GM12878 (cell line): ENCODE data around the gene ROM1. TPM values are rescaled to one million over a fixed set of nuclear protein-coding genes. Genes with fewer than 3 reads are reported as not detected.

ENCODE experiments used
- ATAC-seq: fragments of 200-7000 bp; cut with Tn5 transposase; 3 replicates; pipeline ENCODE4 v1.9.1; 2020; ENCODE audit warnings: mild to moderate bottlenecking, moderate library complexity
- BruUV-seq: library from RNA; stranded (reverse); fragments of 400-500 nt; replicated peaks from 2 replicates; lab custom pipeline; 2021; lab: Mats Ljungman, UMichigan
- CTCF ChIA-PET: fragments of 300-600 bp; sonication (Branson Sonifier 250); formaldehyde crosslinking; extraction: SDS; loops from one replicate; lab custom pipeline; 2021; ENCODE audit warnings: inconsistent platforms; lab: Yijun Ruan, JAX
- POLR2A ChIA-PET: fragments of 350-600 bp; formaldehyde crosslinking; extraction: SDS; loops from one replicate; lab custom pipeline; 2021; ENCODE audit warnings: inconsistent platforms; lab: Charles Lee
- RAD21 ChIA-PET: fragments of 300-600 bp; sonication (Branson Sonifier 250); formaldehyde crosslinking; loops from one replicate; lab custom pipeline; 2023; ENCODE audit warnings: antibody characterized with exemption; ENCODE audit not compliant: unreplicated experiment; lab: Charles Lee
- SMC1A ChIA-PET: fragments of 300-600 bp; sonication (Branson Sonifier 250); formaldehyde crosslinking; loops from one replicate; lab custom pipeline; 2023; ENCODE audit not compliant: unreplicated experiment, uncharacterized antibody; lab: Charles Lee
- DNase-seq: peaks from one replicate; pipeline ENCODE4 v3.0.0-alpha.2; 2011; ENCODE audit warnings: low read depth, low spot score
- FAIRE-seq: peaks from 3 replicates; lab custom pipeline; 2011; peaks lifted over from hg19 to GRCh38; lab: Jason Lieb, UNC
- H2AFZ ChIP-seq: 2 replicates; pipeline ENCODE4 v1.6.0; 2011; ENCODE audit warnings: low read depth, low read length, control low read depth; ENCODE audit not compliant: control insufficient read depth
- H3K27ac ChIP-seq: 2 replicates; pipeline ENCODE4 v1.5.1; 2011; ENCODE audit warnings: control low read depth; ENCODE audit not compliant: control insufficient read depth, insufficient read depth
- H3K27me3 ChIP-seq, 2 experiments: replicated peaks in 1 of 2; 2 replicates each; pipeline versions ENCODE4 v1.6.0 to v1.6.1; 2011; ENCODE audit warnings: low read length in 1 of 2; ENCODE audit not compliant: control insufficient read depth in 2 of 2, insufficient read depth in 2 of 2
- H3K36me3 ChIP-seq, 2 experiments: 2 replicates each; pipeline ENCODE4 v1.5.1; 2011; ENCODE audit warnings: low read length in 1 of 2; ENCODE audit not compliant: control insufficient read depth in 2 of 2, insufficient read depth in 2 of 2
- H3K4me1 ChIP-seq: 2 replicates; pipeline ENCODE4 v1.6.1; 2011; ENCODE audit warnings: mild to moderate bottlenecking, low read length, moderate library complexity, mixed read lengths; ENCODE audit not compliant: control insufficient read depth, insufficient read depth
- H3K4me2 ChIP-seq: 2 replicates; pipeline ENCODE4 v1.6.0; 2011; ENCODE audit warnings: control low read depth; ENCODE audit not compliant: control insufficient read depth, insufficient read depth
- H3K4me3 ChIP-seq: fragments of 200-600 bp; sonication (generic); 2 replicates; pipeline ENCODE4 v1.5.1; 2016
- H3K79me2 ChIP-seq: 2 replicates; pipeline ENCODE4 v1.6.0; 2011; ENCODE audit warnings: low read length; ENCODE audit not compliant: control insufficient read depth, insufficient read depth
- H3K9ac ChIP-seq: 2 replicates; pipeline ENCODE4 v1.8.0; 2011; ENCODE audit warnings: low read length, control low read depth, mixed read lengths; ENCODE audit not compliant: control insufficient read depth, insufficient read depth
- H3K9me3 ChIP-seq: replicated peaks from 3 replicates; pipeline ENCODE4 v1.5.1; 2011; ENCODE audit warnings: mild to moderate bottlenecking, low read length; ENCODE audit not compliant: control insufficient read depth, insufficient read depth
- H4K20me1 ChIP-seq: 2 replicates; pipeline ENCODE4 v1.6.0; 2011; ENCODE audit not compliant: control insufficient read depth, insufficient read depth
- EP300 ChIP-seq, 2 experiments: fragments of 150-350 bp in 1 of 2; IDR thresholded peaks; 2 replicates each; pipeline ENCODE4 v1.6.1; 2011 to 2012; ENCODE audit warnings: low read depth in 2 of 2, low read length in 2 of 2, borderline replicate concordance in 1 of 2, improper control_type of control experiment in 1 of 2, inconsistent platforms in 1 of 2; ENCODE audit not compliant: control insufficient read depth in 1 of 2
- KAT2A ChIP-seq: conservative IDR thresholded peaks from 2 replicates; pipeline ENCODE4 v1.6.1; 2011; ENCODE audit warnings: low read depth, low read length; ENCODE audit not compliant: control insufficient read depth
- RB1 ChIP-seq: fragments of 450-650 bp; formaldehyde crosslinking; IDR thresholded peaks from 2 replicates; pipeline ENCODE4 v1.6.1; 2017; ENCODE audit warnings: mild to moderate bottlenecking, borderline replicate concordance
- SMARCA5 ChIP-seq: fragments of 450-650 bp; IDR thresholded peaks from 2 replicates; pipeline ENCODE4 v1.6.1; 2017; ENCODE audit warnings: mild to moderate bottlenecking
- TCF7 ChIP-seq: IDR thresholded peaks from 2 replicates; pipeline ENCODE4 v1.6.1; 2014; ENCODE audit warnings: antibody characterized with exemption, borderline replicate concordance
- WGBS: methylation state at CpG from one replicate; pipeline ENCODE4 v1.1.6; 2016; ENCODE audit warnings: low lambda C conversion rate; ENCODE audit not compliant: insufficient replicate concordance, insufficient coverage; ENCODE audit errors: missing lambda C conversion rate; 5-methylcytosine and 5-hydroxymethylcytosine counted together
- in situ Hi-C: fragments of 300-500 bp; cut with MboI; formaldehyde crosslinking; loops from 9 replicates; pipeline ENCODE4 v1.14.3; 2018; ENCODE audit warnings: mixed read lengths
- intact Hi-C: fragments of 100-400 bp; cut with micrococcal nuclease; formaldehyde crosslinking; loops from one replicate; pipeline ENCODE4 v1.14.2; 2022; ENCODE audit not compliant: unreplicated experiment
- polyA plus RNA-seq, 11 experiments: library from polyadenylated mRNA; depleted of rRNA in 4 of 11; unstranded in 6 of 11; stranded (reverse) in 5 of 11; fragments of >200 nt; fragmentation: Nextera tagmentation in 4 of 11; fragmentation: Illumina TruSeq in 1 of 11; extraction: Ambion mirVana in 4 of 11; extraction: Trizol in 1 of 11; gene quantifications; 1 replicate in 1 of 11; 2 replicates in 10 of 11; pipeline versions ENCODE4 v1.2.1 to v1.2.3, GENCODE V29; 2011 to 2016; ENCODE audit warnings: inconsistent platforms in 2 of 11, missing spikeins in 2 of 11, low read depth in 1 of 11
- total RNA-seq, 4 experiments: library from RNA; depleted of rRNA in 3 of 4; stranded (reverse); fragments of >200 nt in 3 of 4; fragmentation: Illumina TruSeq in 1 of 4; extraction: Trizol in 1 of 4; gene quantifications; 2 replicates each; pipeline versions ENCODE4 v1.2.1 to v1.2.3, GENCODE V29; 2013 to 2021

Gene ROM1
- total and polyA plus RNA-seq, 10 of the 15 experiments (the other 5 are each of a cell fraction or from before 2014, with no cell fraction given): 0.42 to 3.0 (median 1.1) TPM

DNA sequence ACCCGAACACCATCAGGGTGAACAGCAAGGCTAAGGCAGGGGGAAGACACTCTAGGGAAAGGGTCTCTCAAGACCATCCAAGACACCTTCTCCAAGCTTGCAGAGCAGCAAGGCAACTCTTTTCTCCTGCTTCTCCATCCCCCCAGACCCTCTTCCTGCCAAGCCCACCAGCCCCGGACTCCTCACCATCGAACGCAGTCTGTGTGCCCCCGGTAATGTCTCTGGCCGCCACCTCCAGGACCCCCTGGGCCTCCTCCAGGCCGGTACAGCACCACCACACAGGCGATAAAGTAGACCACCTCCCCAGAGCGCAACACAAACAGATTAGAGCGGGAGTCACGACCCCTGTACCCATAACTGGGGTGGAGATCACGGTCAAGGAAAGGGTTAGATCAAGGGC is 4.3 kb upstream of the ROM1 start:
- Histone ChIP-seq H3K27ac (no peak overlapping the region), H3K36me3 (peaks cover 3 to 9% of the 10 kb centered on the region in 2 experiments; a peak in 3 of 4 replicates), H4K20me1 (no peaks in the 10 kb centered on the region; the same call in 1 of the 2 replicates), H3K4me2 (no peak overlapping the region), H3K9me3 (no peaks in the 10 kb centered on the region), H3K79me2 (peaks cover 16% of the 10 kb centered on the region), H3K27me3 (no peaks in the 10 kb centered on the region), H3K9ac (no peak overlapping the region), H3K4me3 (no peak overlapping the region), H2AFZ (no peak overlapping the region), H3K4me1 (peaks cover 14% of the 10 kb centered on the region)
- TF ChIP-seq EP300 (IDR thresholded peaks at IDR 0.05; ENCODE audit: borderline replicate concordance in 1 of 2, control insufficient read depth in 1 of 2, low read depth in 2 of 2, low read length in 2 of 2) (no peak), TCF7 (no peak), RB1 (no peak)
- ChIA-PET SMC1A (interaction anchor here (2.1 kb wide), 1 partner anchor 12 kb away, joined by 7 read pairs; no protein-coding TSS in a partner anchor), CTCF (interaction anchor here (4.9 kb wide), 1 partner anchor 17 kb away, joined by 41 read pairs; the partner anchor contains the start of gene TUT1), POLR2A (no interaction called here), RAD21 (no interaction called here)
- 94% methylated on average over 12 of the region's 12 CpGs for WGBS
- no TSS peak for BruUV-seq
- DNase-seq (no peak), FAIRE-seq (no peak), ATAC-seq (no peak)
- in situ Hi-C loops (no loop called here), intact Hi-C loops (no loop called here)

DNA sequence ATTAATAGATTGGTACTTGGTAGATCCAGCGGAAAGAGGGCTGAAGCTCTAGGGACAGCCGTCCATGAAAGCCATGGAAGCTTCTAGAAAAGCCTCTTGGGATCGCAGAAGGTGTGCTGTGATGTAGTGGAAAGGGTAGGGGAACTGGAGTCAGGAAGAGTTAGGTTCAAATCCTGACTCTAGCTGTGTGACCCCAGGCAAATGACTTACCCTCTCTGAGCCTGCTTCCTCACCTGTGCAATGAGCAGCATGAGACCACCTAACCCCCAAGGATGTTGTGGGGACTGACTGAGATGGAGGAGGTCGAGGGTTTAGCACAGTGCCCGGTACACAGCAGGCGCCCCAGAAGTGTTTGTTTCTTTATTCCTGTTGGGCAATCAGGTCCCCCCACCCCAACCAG is 2.7 kb upstream of the ROM1 start:
- FAIRE-seq (no peak), DNase-seq (no peak)
- RAD21 ChIA-PET: interaction anchor here (1.5 to 2.1 kb wide), 3 partner anchors 9 to 16 kb away, joined by 4 to 8 read pairs (median 5); partner anchors contain the start of genes B3GAT3 and MTA2
- no peak overlapping the region for H2AFZ ChIP-seq
- in situ Hi-C loops (no loop called here), intact Hi-C loops (loop anchor here (5.0 kb wide), 1 partner anchor 62 kb away; the partner anchor contains the start of genes LBHD1 and UQCC3)
- POLR2A ChIA-PET: interaction anchor here (1.1 to 2.6 kb wide), 4 partner anchors 11 to 62 kb away, joined by 3 to 13 read pairs (median 6); partner anchors contain the start of genes B3GAT3, LBHD1 and UQCC3
- H3K36me3 ChIP-seq: peaks cover under 1% of the 10 kb centered on the region in 2 experiments; a peak in 2 of 4 replicates
- no peaks in the 10 kb centered on the region; the same call in 1 of the 2 replicates for H4K20me1 ChIP-seq
- no peak overlapping the region for H3K27ac ChIP-seq
- no peaks in the 10 kb centered on the region for H3K9me3 ChIP-seq
- no peaks in the 10 kb centered on the region for H3K27me3 ChIP-seq
- H3K79me2 ChIP-seq: peaks cover 16% of the 10 kb centered on the region
- peak overlapping the region; percentile 94; the same call in 1 of the 2 replicates for H3K4me3 ChIP-seq
- SMC1A ChIA-PET: interaction anchor here (2.1 to 2.9 kb wide), 2 partner anchors 10 to 18 kb away, joined by 7 to 19 read pairs; partner anchors contain the start of gene TUT1
- no peak overlapping the region; the same call in 1 of the 2 replicates for H3K9ac ChIP-seq
- TSS peak; percentile 46 for BruUV-seq
- H3K4me2 ChIP-seq: peak overlapping the region; percentile 97; the same call in 1 of the 2 replicates
- peaks cover 14% of the 10 kb centered on the region for H3K4me1 ChIP-seq
- CTCF ChIA-PET: interaction anchor here (1.5 to 4.9 kb wide), 3 partner anchors 9 to 39 kb away, joined by 5 to 41 read pairs (median 27); partner anchors contain the start of genes MTA2 and TUT1
- TF ChIP-seq KAT2A (no peak), SMARCA5 (peak; percentile 54; the same call in 1 of the 2 replicates)
- TF ChIP-seq, all 136 proteins: peak for 1
- 96% methylated on average over 6 of the region's 6 CpGs for WGBS
- no peak for ATAC-seq
